Measurements from ENCODE around the gene UCHL3. TPM values are rescaled to one million over a fixed set of nuclear protein-coding genes. Genes with fewer than 3 reads are reported as not detected.

UCHL3 gene
- total RNA-seq, 2 donors from 2014 or later = 42.9 to 50.7 TPM

GRCh38 chr13:75569576-75569975 lies 20.0 kb downstream of the UCHL3 start:
- Histone ChIP-seq H3K9me3 (no peaks in the 10 kb centered on the region), H3K9ac (ENCODE audit: low read depth in 2 of 2, low read length in 2 of 2) (no peak overlapping the region), H3K27ac (no peak overlapping the region), H3K4me3 (no peak overlapping the region), H3K36me3 (peaks cover 9% of the 10 kb centered on the region), H3K4me1 (no peaks in the 10 kb centered on the region), H3K27me3 (no peaks in the 10 kb centered on the region)
- intact Hi-C loops (cut with DNase I) = no loop called here
- no peak for DNase-seq
- no peak for TF ChIP-seq CTCF (IDR thresholded peaks at IDR 0.05)

- no peak for TF ChIP-seq CTCF (IDR thresholded peaks at IDR 0.05)
Measured at GRCh38 chr13:75579529-75579928, 29.9 kb downstream of the UCHL3 start.

GRCh38 chr13:75581874-75582640 lies 32.5 kb downstream of the UCHL3 start:
- no peaks in the 10 kb centered on the region for H3K9me3 ChIP-seq
- H3K27ac ChIP-seq = no peak overlapping the region
- no peak overlapping the region for H3K9ac ChIP-seq (ENCODE audit: low read depth in 2 of 2, low read length in 2 of 2)
- no peak for TF ChIP-seq CTCF (IDR thresholded peaks at IDR 0.05)
- no peak for DNase-seq
- no peaks in the 10 kb centered on the region for H3K27me3 ChIP-seq
- no peaks in the 10 kb centered on the region for H3K36me3 ChIP-seq
- H3K4me3 ChIP-seq = no peak overlapping the region
- H3K4me1 ChIP-seq = no peaks in the 10 kb centered on the region
- intact Hi-C loops (cut with DNase I) = no loop called here

More at GRCh38 chr13:75579529-75579928, 29.9 kb downstream of the UCHL3 start:
- no peak overlapping the region for H3K4me3 ChIP-seq
- no peak overlapping the region for H3K27ac ChIP-seq
- H3K36me3 ChIP-seq = no peaks in the 10 kb centered on the region
- H3K4me1 ChIP-seq = no peaks in the 10 kb centered on the region
- H3K9ac ChIP-seq (ENCODE audit: low read depth in 2 of 2, low read length in 2 of 2) = no peak overlapping the region
- H3K27me3 ChIP-seq = no peaks in the 10 kb centered on the region
- intact Hi-C loops (cut with DNase I) = no loop called here
- DNase-seq = no peak
- no peaks in the 10 kb centered on the region for H3K9me3 ChIP-seq

- no peaks in the 10 kb centered on the region for H3K4me1 ChIP-seq
- H3K27ac ChIP-seq = no peak overlapping the region
- H3K4me3 ChIP-seq = no peak overlapping the region
- intact Hi-C loops (cut with DNase I) = no loop called here
- H3K9ac ChIP-seq (ENCODE audit: low read depth in 2 of 2, low read length in 2 of 2) = no peak overlapping the region
- no peaks in the 10 kb centered on the region for H3K36me3 ChIP-seq
- no peaks in the 10 kb centered on the region for H3K9me3 ChIP-seq
- no peaks in the 10 kb centered on the region for H3K27me3 ChIP-seq
- no peak for TF ChIP-seq CTCF (IDR thresholded peaks at IDR 0.05)
- DNase-seq = no peak
Measured at GRCh38 chr13:75583091-75583490, 33.5 kb downstream of the UCHL3 start.

- H3K4me3 ChIP-seq = no peak overlapping the region
- no peaks in the 10 kb centered on the region for H3K4me1 ChIP-seq
- no peaks in the 10 kb centered on the region for H3K9me3 ChIP-seq
- no peak for TF ChIP-seq CTCF (IDR thresholded peaks at IDR 0.05)
- intact Hi-C loops (cut with DNase I) = no loop called here
- no peaks in the 10 kb centered on the region for H3K36me3 ChIP-seq
- no peak for DNase-seq
- no peak overlapping the region for H3K27ac ChIP-seq
- H3K27me3 ChIP-seq = no peaks in the 10 kb centered on the region
- H3K9ac ChIP-seq (ENCODE audit: low read depth in 2 of 2, low read length in 2 of 2) = no peak overlapping the region
Measured at GRCh38 chr13:75585153-75585552, 35.6 kb downstream of the UCHL3 start.

Data from colonic mucosa (tissue), 4 donors.